HG03571 (cell line): ENCODE results near the gene C4orf54.

Experiments
- ATAC-seq: cut with Tn5 transposase; IDR thresholded peaks from one replicate; pipeline ENCODE4 v1.9.1; 2021; ENCODE audit not compliant: unreplicated experiment

C4orf54 gene

GRCh38 chr4:99652596-99653436, 4.8 kb downstream of the C4orf54 start:
- ATAC-seq = no peak

- no peak for ATAC-seq
Observed at GRCh38 chr4:99651811-99652485, 5.7 kb downstream of the C4orf54 start.

GRCh38 chr4:99651016-99651769, 6.4 kb downstream of the C4orf54 start:
- ATAC-seq = no peak

DNA sequence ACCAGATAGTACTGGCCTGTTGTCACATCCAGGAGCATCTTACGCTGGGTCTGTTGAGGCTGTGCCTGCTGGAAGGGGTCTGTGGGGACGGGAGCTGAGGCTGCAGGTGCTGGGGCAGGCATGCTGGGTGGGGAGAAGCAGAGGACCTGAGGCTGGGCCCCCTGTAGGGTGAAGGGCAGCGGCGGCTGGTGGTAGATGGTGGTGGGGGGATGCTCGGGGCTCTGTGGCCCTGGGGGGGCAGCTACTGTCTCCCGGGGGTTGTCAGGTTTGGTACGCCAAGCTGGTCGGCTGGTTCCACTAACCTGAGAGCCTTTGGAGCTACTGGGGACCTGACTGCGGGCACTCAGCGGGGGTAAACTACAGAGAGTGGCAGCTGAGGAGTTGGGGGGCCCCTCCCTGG, 7.8 kb downstream of the C4orf54 start:
- ATAC-seq = no peak

DNA sequence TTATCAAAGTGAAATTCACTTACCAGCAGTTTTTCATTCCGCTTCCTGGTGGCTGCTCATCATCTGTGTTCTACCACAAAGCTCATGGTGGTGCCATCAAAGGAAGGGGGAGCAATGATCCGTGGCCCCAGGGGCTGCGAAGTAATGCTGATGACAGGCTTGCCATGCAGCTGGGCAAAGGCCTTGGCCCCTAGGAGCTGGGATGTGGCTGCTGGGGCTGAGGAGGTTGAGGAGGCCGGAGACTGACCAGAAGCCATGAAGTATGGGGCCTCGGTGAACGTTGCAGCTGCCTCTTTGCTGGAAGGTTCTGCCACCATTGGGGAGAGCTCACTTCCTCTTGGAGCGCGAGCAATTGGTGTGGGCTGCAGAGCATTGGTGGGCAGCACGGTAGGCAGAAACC, 8.4 kb downstream of the C4orf54 start:
- no peak for ATAC-seq

GRCh38 chr4:99648321-99648720, 9.3 kb downstream of the C4orf54 start:
- no peak for ATAC-seq

DNA sequence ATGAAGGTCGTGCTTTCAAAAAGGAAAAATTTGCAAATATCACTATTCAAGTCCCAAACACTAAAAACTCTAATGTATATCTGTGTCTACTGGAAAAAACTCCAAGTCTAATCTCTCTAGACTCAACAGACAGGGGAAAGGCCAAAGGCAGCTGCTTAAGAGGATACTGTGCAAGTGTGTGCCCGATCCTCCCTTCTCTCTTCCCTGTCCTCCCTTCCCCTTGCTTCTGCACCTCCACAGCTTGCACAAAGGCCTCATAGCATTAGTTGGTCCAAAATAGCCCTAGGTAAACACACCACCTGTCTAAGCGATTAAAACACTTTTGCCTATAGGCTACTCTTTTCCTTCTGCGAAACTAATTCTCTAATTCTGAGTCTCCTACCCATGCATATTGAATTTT, 10.6 kb downstream of the C4orf54 start:
- ATAC-seq = no peak

DNA sequence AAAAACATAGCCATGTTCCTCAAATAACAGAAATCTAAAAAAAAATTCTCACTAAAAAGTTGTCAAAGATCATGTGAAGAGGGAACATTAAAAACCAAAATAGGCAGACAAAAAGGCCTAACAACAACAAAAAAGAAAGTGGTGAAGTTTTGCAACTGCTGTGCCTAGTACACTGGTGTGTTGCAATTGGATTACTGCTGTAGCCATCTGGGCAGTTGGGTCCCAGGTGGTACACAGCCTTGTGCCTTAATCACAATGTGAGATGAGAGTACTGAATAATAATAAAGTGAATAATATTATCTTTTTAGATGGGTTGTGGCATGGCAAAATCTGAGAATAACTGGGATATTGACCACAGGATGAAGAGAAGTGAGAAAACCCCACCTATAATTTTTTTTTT, 12.0 kb downstream of the C4orf54 start:
- no peak for ATAC-seq

DNA sequence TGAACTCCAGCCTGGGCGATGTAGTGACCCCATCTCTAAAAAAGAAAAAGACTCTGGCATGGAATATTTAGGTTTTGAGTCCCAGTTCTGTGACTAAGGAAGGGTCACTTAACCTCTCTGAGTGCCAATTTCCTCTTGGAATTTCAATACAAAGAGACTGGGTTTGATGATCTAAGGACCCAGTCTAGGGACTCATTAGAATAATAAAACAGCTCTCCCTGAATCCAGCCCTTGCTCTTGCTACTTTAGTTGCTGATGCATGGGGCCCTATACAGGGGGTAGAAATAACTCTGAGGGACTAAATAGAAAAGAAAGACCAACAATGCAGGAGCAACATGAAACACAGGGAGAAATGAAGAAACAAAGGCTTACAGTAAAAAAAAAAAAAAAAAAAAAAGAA, 12.6 kb downstream of the C4orf54 start:
- no peak for ATAC-seq

GRCh38 chr4:99644453-99644852, 13.2 kb downstream of the C4orf54 start:
- no peak for ATAC-seq

DNA sequence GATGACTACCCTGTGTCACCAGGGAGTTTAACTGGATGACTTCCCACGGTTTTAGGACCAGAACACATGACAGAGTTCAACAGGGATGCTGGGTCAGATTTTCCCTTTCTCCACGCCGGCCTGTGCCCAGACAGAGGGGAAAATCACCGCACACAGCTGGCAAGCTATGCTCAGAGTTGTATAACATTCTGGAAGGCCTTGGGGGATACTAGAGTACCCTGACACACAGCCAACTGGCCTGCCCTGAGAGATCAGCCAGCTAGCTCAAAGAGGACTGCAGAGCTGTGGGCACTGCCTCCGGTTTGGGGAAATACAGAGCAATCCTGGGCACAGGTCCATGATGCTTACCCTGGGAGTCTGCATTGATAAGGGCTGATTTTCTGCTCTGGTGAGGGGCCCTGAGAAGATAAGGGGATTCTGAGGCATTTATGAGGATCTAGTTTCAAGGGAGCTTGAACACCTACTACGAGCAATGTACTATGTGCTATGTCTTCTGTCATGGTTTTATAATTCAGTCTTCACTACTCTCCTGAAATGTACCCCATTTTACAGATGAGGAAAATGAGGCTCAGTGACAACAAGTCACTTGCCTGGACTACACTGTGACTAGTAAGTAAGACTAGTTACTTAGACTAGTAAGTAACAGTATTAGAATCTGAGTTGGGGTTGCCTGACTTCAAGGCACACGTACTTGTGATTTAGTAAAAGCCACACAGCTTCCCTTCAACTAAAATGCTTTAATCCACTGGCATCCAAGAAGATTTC, 14.7 kb downstream of the C4orf54 start:
- no peak for ATAC-seq

DNA sequence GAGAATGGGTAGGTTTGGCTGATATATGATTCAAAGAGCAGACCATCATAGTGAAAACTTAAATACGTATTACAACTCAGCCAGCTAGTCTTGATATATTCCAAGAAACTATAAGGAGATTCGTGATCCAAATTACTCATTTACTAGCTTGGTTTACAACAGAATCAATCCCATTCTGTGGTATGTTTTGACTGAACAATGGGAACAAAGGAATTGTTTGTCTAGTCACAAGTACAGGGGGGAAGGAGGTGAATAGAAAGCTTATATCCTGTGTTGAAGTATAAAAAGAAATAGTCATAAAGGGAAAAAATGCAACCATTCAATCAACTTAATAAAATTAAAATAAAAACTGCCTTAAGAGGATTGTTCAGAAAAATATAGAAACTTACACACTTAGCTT, 17.0 kb downstream of the C4orf54 start:
- no peak for ATAC-seq

DNA sequence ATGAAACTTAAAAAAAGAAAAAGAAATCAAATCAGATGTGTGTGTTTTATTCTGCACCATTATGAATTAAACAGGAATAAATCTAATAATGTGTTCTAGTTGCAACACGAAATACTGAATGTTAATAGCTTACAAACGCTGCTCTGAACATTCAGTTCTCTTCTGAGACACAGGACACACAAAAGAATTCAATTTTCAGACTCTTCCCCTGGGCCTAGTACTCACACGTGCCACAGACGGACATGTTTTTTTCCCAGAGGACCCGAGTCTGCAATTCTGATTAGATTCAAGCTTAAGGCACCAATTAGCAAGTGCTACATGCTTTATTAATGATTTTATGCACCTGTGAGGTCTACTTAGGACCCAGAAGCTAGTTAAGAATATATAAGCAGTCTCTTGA, 20.5 kb downstream of the C4orf54 start:
- no peak for ATAC-seq

DNA sequence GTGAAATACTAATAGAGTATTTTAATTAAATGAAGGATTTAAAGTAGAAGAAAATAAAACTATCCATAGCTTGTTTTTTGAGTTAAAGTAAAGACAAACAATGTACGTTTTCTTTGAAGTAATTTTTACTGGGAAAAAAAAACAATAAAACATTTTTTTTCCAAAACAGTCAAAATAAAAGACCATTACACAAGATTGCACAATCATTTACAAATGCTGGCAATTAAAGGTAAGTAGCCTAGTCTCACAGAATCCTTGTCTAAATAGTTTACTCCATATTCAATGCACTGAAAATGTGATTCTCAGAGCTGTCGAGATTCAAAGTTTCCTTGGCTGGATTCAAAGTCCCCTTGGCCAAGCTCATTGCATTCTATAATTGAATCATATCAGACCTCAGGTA, 21.2 kb downstream of the C4orf54 start:
- ATAC-seq = no peak

GRCh38 chr4:99635601-99636000, 22.0 kb downstream of the C4orf54 start:
- no peak for ATAC-seq

DNA sequence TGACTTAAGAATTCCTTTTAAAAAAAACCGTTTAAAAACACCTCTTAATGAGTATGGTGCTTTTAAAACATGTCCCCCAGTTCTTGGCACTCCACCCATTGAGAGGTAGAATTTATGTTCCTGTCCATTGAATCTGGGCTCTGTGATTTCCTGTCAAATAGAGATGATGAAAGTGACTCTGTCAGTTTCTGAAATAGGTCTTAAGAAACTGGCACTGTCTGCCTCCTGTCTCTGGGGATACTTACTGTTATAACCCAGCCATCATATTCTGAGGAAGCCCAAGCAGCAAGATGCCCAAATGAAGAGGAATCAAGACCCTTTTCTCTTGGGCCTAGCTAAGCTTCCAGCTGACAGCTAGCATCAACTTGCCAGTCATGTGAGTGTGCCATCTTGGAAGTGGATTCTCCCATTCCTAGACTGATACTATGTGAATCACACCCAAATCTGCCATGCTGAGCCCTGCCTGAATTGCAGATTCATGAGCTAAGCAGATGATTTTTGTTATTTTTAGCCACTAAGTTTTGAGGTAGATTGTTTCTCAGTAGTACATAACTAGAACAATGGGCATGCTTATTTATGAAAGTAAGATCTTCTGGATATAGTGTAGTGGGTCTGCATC, 22.8 kb downstream of the C4orf54 start:
- no peak for ATAC-seq

DNA sequence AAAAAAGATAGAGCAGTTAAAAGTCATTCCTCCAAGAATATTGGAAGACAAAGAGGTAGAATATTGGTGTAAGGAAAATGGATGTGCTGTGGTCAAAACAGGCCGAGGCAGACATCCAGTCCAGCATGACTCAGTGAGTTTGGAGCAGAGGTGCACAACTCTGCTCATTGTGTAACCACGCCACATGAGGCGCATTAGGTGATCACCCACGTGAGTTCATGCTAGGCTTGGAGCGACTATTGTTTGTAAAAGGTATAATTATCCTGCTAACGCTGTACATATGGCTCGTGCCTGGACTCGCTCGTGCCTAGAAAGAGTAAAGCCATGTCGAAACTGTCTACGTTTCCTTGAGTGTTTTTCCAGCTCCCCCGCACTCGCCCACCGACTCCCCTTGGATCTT, 23.9 kb downstream of the C4orf54 start:
- ATAC-seq = no peak

GRCh38 chr4:99630857-99631360, 26.7 kb downstream of the C4orf54 start:
- no peak for ATAC-seq

- no peak for ATAC-seq
Observed at GRCh38 chr4:99629962-99630554, 27.6 kb downstream of the C4orf54 start.

GRCh38 chr4:99628040-99628439, 29.6 kb downstream of the C4orf54 start:
- no peak for ATAC-seq
